B cell (primary cell): ENCODE results near the gene ZIC4.

ENCODE experiments used
- CTCF ChIP-seq: fragments of 200-600 bp; IDR thresholded peaks from one replicate; pipeline ENCODE4 v1.8.0; 2022; ENCODE audit warnings: antibody characterized with exemption, mild to moderate bottlenecking
- EZH2 ChIP-seq: IDR thresholded peaks from 2 replicates; pipeline ENCODE4 v1.6.1; 2012; ENCODE audit warnings: borderline replicate concordance, low read depth, mild to moderate bottlenecking, moderate library complexity, low read length; ENCODE audit not compliant: insufficient read depth, poor library complexity, severe bottlenecking

DNA sequence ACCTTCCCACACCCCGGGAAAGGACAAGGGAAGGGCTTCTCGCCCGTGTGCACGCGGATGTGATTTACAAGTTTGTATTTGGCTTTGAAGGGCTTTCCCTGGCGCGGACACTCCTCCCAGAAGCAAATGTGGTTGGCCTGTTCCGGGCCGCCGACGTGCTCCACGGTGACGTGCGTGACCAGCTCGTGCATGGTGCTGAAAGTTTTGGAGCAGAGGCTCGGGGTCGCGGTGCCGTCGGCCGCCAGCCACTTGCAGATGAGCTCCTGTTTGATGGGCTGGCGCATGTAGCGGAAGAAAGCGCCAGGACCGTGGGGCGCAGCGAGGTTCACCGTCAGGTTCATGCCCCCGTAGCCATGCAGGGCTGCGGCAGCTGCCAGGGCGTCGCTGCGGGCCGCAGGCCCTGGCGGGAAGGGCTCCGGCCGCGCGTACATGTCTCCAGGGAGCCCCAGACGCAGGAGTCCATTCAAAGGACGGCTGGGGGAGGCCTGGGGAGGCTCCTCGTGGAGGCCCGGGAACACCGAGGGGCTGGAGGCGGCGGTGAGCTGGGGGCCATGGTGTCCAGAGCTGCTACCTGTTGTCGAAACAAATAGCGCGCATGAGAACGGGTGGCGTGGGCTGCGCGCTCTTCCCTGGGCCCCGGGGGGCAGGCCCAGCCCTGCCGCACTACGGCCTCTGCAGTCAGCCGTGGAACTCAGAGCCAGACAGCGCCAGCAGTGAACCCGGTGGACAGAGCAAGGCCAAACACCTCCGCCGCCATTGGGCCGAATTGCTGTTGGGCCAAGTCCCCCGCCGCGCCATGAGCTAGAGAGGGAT, 10.2 kb downstream of the ZIC4 start:
- TF ChIP-seq CTCF (no peak), EZH2 (no peak)
